ENCODE measurements around the gene TULP4. TPM values are rescaled to one million over a fixed set of nuclear protein-coding genes. Genes with fewer than 3 reads are reported as not detected.

Gene TULP4
- total and polyA plus RNA-seq, 10 donors: 1.8 to 143 (median 78.1) TPM

DNA sequence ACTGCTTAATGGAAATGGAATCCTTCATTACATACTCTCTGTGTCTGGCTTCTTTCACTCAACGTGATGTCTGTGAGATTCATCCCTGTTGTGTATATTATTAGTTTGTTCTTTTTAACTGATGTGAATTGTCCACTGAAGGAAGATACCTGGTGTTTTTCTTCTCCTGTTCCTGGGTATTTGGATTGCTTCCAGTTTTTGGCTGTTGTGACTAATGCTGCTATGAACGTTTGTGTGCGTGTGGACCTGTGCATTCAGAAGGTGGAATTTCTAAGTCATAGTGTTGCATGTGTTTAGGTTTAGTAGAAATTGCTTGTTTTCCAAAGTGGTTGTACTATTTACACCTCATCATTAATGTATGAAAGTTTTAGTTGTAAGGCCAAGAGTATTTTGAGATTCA, 3.8 kb downstream of the TULP4 start:
- Histone ChIP-seq H3K27me3 (replicated peaks in 1 of 7) (no peaks in the 10 kb centered on the region), H3K4me3 (no peak overlapping the region), H3K27ac (no peak overlapping the region), H3K36me3 (peaks cover 0 to 35% (median 4%) of the 10 kb centered on the region in 6 donors), H3K9me3 (peaks cover 0 to 12% (median 6%) of the 10 kb centered on the region in 8 donors), H3K4me1 (peaks cover 0 to 27% (median 14%) of the 10 kb centered on the region in 6 donors)
- TF ChIP-seq POLR2A (IDR thresholded peaks at IDR 0.05): no peak
- intact Hi-C loops (cut with DNase I; ENCODE audit: low total_unique reads): no loop called here
- WGBS, 5 donors: 69 to 88% (median 75%) methylated on average over 3 of the region's 3 CpGs
- DNase-seq: no peak

DNA sequence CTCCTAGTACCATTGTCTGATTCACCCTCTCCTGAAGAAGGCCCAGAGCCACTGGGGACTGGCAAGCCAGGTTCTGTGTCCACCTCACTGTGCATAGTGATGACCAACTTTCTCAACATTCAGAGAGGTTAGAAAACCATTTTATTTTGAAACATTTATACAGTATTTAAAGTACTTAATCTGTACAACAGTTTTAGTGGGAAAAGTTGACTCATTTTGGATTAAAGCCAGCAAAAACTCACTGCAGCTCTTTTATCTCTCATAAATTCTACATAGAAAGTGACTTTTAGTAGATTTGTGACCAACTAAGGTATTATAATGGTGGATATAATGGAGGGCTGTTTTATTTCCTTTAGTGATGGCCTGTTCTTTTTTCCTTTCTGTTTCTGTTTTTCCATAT, 9.7 kb downstream of the TULP4 start:
- DNase-seq: no peak
- Histone ChIP-seq H3K27ac (no peak overlapping the region), H3K9me3 (peaks cover 0 to 1% (median 1%) of the 10 kb centered on the region in 8 donors), H3K4me1 (peaks cover 10 to 62% (median 39%) of the 10 kb centered on the region in 6 donors), H3K27me3 (replicated peaks in 1 of 7) (no peaks in the 10 kb centered on the region), H3K4me3 (no peak overlapping the region), H3K36me3 (peaks cover 0 to under 1% (median 0%) of the 10 kb centered on the region in 6 donors)
- intact Hi-C loops (cut with DNase I; ENCODE audit: low total_unique reads): no loop called here
- TF ChIP-seq POLR2AphosphoS5 (IDR thresholded peaks at IDR 0.05): no peak
- TF ChIP-seq, protein P1, sequence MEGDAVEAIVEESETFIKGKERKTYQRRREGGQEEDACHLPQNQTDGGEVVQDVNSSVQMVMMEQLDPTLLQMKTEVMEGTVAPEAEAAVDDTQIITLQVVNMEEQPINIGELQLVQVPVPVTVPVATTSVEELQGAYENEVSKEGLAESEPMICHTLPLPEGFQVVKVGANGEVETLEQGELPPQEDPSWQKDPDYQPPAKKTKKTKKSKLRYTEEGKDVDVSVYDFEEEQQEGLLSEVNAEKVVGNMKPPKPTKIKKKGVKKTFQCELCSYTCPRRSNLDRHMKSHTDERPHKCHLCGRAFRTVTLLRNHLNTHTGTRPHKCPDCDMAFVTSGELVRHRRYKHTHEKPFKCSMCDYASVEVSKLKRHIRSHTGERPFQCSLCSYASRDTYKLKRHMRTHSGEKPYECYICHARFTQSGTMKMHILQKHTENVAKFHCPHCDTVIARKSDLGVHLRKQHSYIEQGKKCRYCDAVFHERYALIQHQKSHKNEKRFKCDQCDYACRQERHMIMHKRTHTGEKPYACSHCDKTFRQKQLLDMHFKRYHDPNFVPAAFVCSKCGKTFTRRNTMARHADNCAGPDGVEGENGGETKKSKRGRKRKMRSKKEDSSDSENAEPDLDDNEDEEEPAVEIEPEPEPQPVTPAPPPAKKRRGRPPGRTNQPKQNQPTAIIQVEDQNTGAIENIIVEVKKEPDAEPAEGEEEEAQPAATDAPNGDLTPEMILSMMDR (IDR thresholded peaks at IDR 0.05 in 8 of 11, conservative IDR thresholded peaks at IDR 0.05 in 3 of 11): no peak
- TF ChIP-seq POLR2A (IDR thresholded peaks at IDR 0.05): no peak

DNA sequence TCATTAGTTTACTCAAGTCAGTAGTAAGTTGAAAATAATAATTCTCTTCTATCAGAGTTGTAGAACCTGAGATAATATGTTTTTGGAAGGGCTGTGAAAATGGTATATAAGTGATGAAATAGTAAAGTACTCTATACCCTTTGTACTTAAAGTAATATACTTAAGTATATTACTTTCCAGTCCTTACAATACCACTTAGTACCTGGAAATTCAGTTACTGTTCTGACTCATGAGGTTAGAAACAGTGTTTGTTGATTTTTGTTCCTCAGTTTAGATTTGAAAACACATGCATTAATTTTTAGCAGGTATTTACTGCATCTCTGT, 10.1 kb downstream of the TULP4 start:
- Histone ChIP-seq H3K9me3 (no peaks in the 10 kb centered on the region), H3K27ac (no peak overlapping the region), H3K4me1 (peaks cover 10 to 66% (median 42%) of the 10 kb centered on the region in 6 donors), H3K36me3 (no peaks in the 10 kb centered on the region), H3K27me3 (replicated peaks in 1 of 7) (no peaks in the 10 kb centered on the region), H3K4me3 (no peak overlapping the region)
- intact Hi-C loops (cut with DNase I; ENCODE audit: low total_unique reads): no loop called here
- DNase-seq: no peak
- TF ChIP-seq, protein P1 (IDR thresholded peaks at IDR 0.05 in 8 of 11, conservative IDR thresholded peaks at IDR 0.05 in 3 of 11): no peak
- no peak for TF ChIP-seq POLR2A (IDR thresholded peaks at IDR 0.05)
- no peak for TF ChIP-seq POLR2AphosphoS5 (IDR thresholded peaks at IDR 0.05)

DNA sequence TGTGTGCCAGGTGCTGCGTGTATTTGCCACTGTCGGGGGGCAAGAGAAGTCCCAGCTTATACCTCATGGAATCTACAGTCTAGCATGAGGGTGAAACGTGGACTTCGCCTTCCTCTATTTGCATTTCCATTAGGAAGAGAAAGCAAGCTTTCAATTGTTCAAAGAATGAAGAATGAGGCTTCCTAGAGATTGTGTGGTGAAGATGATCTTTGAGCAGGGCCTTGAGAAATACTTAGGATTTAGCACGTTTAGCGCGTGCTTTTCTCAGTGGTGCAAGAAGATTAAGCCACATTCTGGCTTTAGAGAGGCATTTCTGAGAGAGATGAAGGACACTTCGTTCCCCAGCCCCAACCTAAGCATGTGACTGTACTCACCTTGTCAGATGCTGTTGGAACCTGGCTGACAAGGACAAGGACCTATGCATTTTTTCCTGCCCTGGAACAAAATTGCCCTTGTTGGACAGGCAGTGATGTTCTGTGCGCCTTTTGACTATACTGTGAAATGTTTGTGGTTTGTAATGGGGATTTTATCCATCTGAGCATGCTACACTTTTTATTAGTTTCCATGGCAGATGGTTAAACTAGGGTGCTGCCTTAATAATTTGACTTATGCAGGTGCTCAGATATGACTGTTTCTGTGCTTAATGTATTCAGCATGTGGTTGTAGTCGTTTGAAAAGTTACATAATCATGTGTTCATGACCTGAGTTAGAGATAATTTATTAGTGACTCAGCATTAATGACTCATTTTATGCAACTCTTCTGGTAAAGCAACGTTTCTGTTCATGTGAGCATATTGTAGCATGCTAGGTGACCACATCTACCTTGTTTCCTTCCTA, 10.7 kb downstream of the TULP4 start:
- no peak overlapping the region for H3K4me3 ChIP-seq
- no peaks in the 10 kb centered on the region for H3K36me3 ChIP-seq
- H3K4me1 ChIP-seq: peaks cover 10 to 69% (median 46%) of the 10 kb centered on the region in 6 donors
- no peak overlapping the region for H3K27ac ChIP-seq
- WGBS, 5 donors: 64 to 74% (median 66%) methylated on average over 11 of the region's 11 CpGs
- intact Hi-C loops (cut with DNase I; ENCODE audit: low total_unique reads): no loop called here
- TF ChIP-seq POLR2AphosphoS5 (IDR thresholded peaks at IDR 0.05) (no peak), POLR2A (IDR thresholded peaks at IDR 0.05) (no peak)
- TF ChIP-seq, protein P1 (IDR thresholded peaks at IDR 0.05 in 8 of 11, conservative IDR thresholded peaks at IDR 0.05 in 3 of 11): no peak
- no peaks in the 10 kb centered on the region for H3K27me3 ChIP-seq (replicated peaks in 1 of 7)
- no peak for DNase-seq
- no peaks in the 10 kb centered on the region for H3K9me3 ChIP-seq
